SU-DHL-6 (cell line): Measurements from ENCODE around the gene TARP.

Experiments used
- H2AFZ ChIP-seq: fragments of 200-600 bp; sonication (generic); 2 replicates; pipeline ENCODE4 v1.6.1; 2014; ENCODE audit warnings: low read depth, mild to moderate bottlenecking, moderate library complexity, mixed read lengths, antibody characterized with exemption, low read length; ENCODE audit not compliant: severe bottlenecking
- H3F3A ChIP-seq: fragments of 200-600 bp; shearing (Covaris generic); 2 replicates; pipeline ENCODE4 v1.6.0; 2016; ENCODE audit warnings: antibody characterized with exemption, mild to moderate bottlenecking; ENCODE audit not compliant: insufficient read depth
- H3K27ac ChIP-seq: fragments of 200-600 bp; sonication (generic); 2 replicates; pipeline ENCODE4 v1.5.1; 2016; ENCODE audit warnings: low read depth, mild to moderate bottlenecking, low read length, moderate library complexity, mixed read lengths
- H3K27me3 ChIP-seq: fragments of 200-600 bp; sonication (generic), shearing (Covaris generic); 2 replicates; pipeline ENCODE4 v1.6.0; 2014; ENCODE audit warnings: mild to moderate bottlenecking, low read length
- H3K36me3 ChIP-seq: fragments of 200-600 bp; sonication (generic); 2 replicates; pipeline ENCODE4 v1.6.1; 2014; ENCODE audit warnings: mild to moderate bottlenecking, low read length, mixed read lengths
- H3K4me2 ChIP-seq: fragments of 300-600, 200-600 bp; shearing (Covaris generic), sonication (generic); 2 replicates; pipeline ENCODE4 v1.6.0; 2014; ENCODE audit warnings: low read length, low read depth, mild to moderate bottlenecking; ENCODE audit not compliant: poor library complexity, severe bottlenecking
- H3K4me3 ChIP-seq: fragments of 200-600 bp; sonication (generic); 2 replicates; pipeline ENCODE4 v1.5.1; 2014; ENCODE audit warnings: antibody characterized with exemption, low read length, mild to moderate bottlenecking, mixed read lengths; ENCODE audit not compliant: insufficient read depth, poor library complexity, severe bottlenecking
- H3K79me2 ChIP-seq: fragments of 200-600 bp; sonication (generic); 2 replicates; pipeline ENCODE4 v1.6.1; 2014; ENCODE audit warnings: mild to moderate bottlenecking, low read length, moderate library complexity; ENCODE audit not compliant: insufficient read depth
- H3K9ac ChIP-seq: fragments of 200-600 bp; sonication (generic); 2 replicates; pipeline ENCODE4 v1.7.0; 2014; ENCODE audit warnings: mild to moderate bottlenecking, low read length
- H3K9me2 ChIP-seq: fragments of 200-600 bp; sonication (generic); replicated peaks from 2 replicates; pipeline ENCODE4 v1.6.1; 2014; ENCODE audit warnings: low read length; ENCODE audit not compliant: insufficient read depth
- H3K9me3 ChIP-seq: fragments of 200-600 bp; sonication (generic); 2 replicates; pipeline ENCODE4 v1.6.1; 2014; ENCODE audit warnings: low read length, mixed read lengths; ENCODE audit not compliant: insufficient read depth
- H4K20me1 ChIP-seq: fragments of 200-600 bp; sonication (generic); 2 replicates; pipeline ENCODE4 v1.6.1; 2014; ENCODE audit warnings: low read depth, mild to moderate bottlenecking, antibody characterized with exemption, low read length, moderate library complexity, mixed read lengths
- CTCF ChIP-seq: fragments of 200-600 bp; sonication (generic); IDR thresholded peaks from one replicate; pipeline ENCODE4 v1.5.1; 2017; ENCODE audit warnings: antibody characterized with exemption, mild to moderate bottlenecking, low read length, moderate library complexity; ENCODE audit not compliant: insufficient read depth, poor library complexity, severe bottlenecking
- EZH2phosphoT487 ChIP-seq: fragments of 200-600 bp; sonication (generic), shearing (Covaris generic); conservative IDR thresholded peaks from 2 replicates; pipeline ENCODE4 v1.6.1; 2018; ENCODE audit warnings: mild to moderate bottlenecking, antibody characterized with exemption, low read length, moderate library complexity, mixed read lengths

Gene TARP

DNA sequence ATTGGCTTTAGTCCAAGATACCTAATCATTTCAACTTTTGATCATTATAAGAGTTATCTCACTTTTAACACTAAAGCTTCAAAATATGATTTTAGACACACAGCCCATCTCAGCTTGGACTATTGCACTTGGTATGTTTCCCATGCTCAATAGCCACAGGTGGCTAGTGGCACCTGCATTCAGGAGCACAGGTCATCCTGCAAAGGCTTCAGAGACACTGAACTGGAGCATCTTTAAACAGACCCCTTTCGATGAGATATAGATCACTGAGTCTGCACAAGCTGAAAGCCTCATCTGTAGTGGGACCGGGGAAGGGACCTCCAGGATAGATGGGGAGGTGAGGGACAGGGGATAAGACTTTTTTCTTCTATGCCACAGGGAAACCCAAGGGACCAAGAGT is 48.5 kb upstream of the TARP start:
- Histone ChIP-seq H3K79me2 (no peaks in the 10 kb centered on the region), H3K27me3 (no peaks in the 10 kb centered on the region), H4K20me1 (no peaks in the 10 kb centered on the region), H3K36me3 (no peaks in the 10 kb centered on the region), H3K9me2 (no peaks in the 10 kb centered on the region), H3K4me2 (no peak overlapping the region), H3K4me3 (no peak overlapping the region), H3K9me3 (no peaks in the 10 kb centered on the region), H3K27ac (no peak overlapping the region), H3K9ac (no peak overlapping the region), H3F3A (no peaks in the 10 kb centered on the region), H2AFZ (no peak overlapping the region)
- TF ChIP-seq CTCF = no peak
- no peak for TF ChIP-seq EZH2phosphoT487

- no peak overlapping the region for H3K4me3 ChIP-seq
- TF ChIP-seq EZH2phosphoT487 (no peak), CTCF (no peak)
- no peak overlapping the region for H3K27ac ChIP-seq
- no peak overlapping the region for H3K4me2 ChIP-seq
- H3K9me2 ChIP-seq = no peaks in the 10 kb centered on the region
- no peaks in the 10 kb centered on the region for H3K36me3 ChIP-seq
- H2AFZ ChIP-seq = no peak overlapping the region
- no peaks in the 10 kb centered on the region for H3F3A ChIP-seq
- H3K27me3 ChIP-seq = no peaks in the 10 kb centered on the region
- H3K79me2 ChIP-seq = no peaks in the 10 kb centered on the region
- H3K9ac ChIP-seq = no peak overlapping the region
- no peaks in the 10 kb centered on the region for H3K9me3 ChIP-seq
- H4K20me1 ChIP-seq = no peaks in the 10 kb centered on the region
These were observed 48.1 kb upstream of the TARP start for GRCh38 chr7:38321515-38321944.

GRCh38 chr7:38321050-38321449 is 47.6 kb upstream of the TARP start:
- no peak overlapping the region for H3K27ac ChIP-seq
- no peaks in the 10 kb centered on the region for H3F3A ChIP-seq
- no peak overlapping the region for H3K9ac ChIP-seq
- no peaks in the 10 kb centered on the region for H3K9me2 ChIP-seq
- no peaks in the 10 kb centered on the region for H3K79me2 ChIP-seq
- no peaks in the 10 kb centered on the region for H3K27me3 ChIP-seq
- H3K4me3 ChIP-seq = no peak overlapping the region
- TF ChIP-seq CTCF (no peak), EZH2phosphoT487 (no peak)
- H3K9me3 ChIP-seq = no peaks in the 10 kb centered on the region
- H3K36me3 ChIP-seq = no peaks in the 10 kb centered on the region
- H2AFZ ChIP-seq = no peak overlapping the region
- H4K20me1 ChIP-seq = no peaks in the 10 kb centered on the region
- no peak overlapping the region for H3K4me2 ChIP-seq
